SKM-1 (cell line): ENCODE data around the gene PARD3B.

Source experiments
- DNase-seq: peaks from one replicate; lab custom pipeline; 2025; ENCODE audit not compliant: unreplicated experiment; lab: John Stamatoyannopoulos, UW

The PARD3B gene

DNA sequence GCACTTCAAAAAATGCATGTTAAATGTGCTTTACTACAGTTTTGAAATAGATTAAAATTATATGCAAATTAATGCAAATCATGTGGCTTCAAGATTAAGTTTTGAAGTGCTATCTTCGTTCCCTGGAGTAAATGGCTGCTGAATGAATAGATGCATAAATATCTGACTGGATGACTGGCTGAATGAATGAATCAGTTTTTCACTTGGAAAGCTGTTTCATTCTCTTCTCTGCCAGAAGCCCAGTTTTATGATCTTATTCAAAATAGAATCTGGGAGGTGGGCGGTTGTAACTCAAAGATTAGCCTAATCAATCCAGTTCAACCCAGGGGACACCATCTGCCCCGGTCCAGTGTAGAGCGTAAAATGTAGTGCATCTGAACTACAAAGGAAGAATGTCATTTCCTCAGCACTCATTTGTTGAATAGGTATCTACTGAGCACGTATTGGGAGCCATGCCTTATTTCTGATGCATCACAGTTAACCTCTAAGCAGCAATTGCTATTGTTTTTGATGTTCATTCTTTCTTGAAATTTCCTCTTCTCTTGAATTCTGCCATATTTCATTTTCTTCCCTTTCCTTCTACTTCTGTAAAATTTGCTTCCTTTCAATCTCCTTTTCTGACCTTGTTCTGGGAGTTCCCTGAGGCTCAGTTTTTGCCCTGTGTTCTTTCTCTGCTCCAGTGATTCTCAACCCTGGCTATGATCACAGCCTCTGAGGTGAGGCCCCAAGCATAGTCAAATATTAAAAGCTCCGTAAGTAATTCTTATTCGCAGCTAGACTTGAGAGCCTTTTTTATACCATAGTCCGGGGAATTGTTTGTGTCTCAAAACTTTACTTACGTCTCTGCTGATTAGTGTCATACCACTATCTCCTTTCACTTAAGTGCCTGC is 282.7 kb downstream of the PARD3B start:
- no peak for DNase-seq

DNA sequence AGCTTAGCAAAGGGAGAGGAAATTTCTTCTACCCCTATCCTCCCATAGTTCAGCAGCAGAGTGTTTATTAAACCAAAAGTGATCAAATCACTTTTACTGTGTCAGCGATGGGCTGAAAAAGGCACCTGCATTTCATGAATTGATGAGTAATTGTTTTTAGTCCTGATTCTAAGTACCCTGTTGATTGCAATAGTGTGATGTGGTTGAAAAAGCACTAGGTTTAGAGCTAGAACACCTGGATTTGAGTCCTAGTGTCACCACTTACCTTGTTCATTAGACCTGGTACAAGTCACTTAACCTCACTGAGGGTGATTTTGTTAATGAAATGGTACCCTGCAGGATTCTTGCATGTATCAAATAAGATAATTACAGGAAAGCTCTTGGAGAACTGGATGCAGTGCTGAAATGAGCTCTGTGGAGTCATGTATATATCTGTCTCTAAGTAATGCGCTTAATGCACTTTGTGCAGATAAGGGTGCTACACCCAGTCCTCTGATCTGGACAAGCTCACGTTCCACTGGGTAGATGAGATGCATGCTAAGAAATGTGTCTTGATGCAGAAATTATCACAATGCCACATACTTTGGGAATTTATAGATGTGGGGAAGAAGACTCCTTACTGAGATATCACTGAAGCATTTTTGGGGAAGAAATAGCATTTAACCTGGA is 289.6 kb downstream of the PARD3B start:
- no peak for DNase-seq

GRCh38 chr2:204835786-204836185 is 290.5 kb downstream of the PARD3B start:
- DNase-seq = no peak

DNA sequence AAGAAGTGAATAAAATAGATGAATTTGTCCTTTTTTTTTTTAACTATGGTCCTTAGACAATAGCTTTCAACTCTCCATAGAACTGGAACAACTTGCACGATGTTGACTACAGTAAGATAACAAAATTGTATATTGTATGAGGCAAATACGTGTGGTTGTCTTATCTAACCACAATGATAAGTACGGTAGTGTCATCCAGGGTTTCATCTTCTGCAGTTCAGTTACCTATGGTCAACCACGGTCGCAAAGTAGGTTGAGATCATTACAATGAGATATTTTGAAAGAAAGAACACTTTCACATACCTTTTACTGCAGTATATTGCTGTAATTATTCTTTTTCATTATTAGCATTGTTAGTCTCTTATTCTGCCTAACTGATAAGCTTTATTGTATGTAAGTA is 295.2 kb downstream of the PARD3B start:
- no peak for DNase-seq

DNA sequence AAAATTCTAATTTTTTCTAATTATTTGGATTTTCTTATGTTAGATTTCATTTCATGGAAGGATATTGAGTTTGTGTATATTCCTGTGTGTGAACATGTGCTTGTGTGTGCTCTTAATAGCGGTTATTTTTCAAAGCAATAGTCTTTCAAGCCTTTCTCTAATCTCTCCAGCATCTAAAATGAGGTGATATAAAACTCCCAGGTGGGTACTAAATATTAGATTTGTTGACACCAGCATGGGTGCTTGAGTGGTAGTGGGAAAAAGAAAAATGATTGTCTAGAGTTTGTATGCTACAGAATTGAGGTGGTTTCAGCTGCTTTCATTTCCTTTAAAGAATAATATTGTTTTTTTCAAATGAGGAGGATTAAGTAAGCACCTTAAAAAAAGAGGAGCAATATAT is 296.8 kb downstream of the PARD3B start:
- DNase-seq = no peak

DNA sequence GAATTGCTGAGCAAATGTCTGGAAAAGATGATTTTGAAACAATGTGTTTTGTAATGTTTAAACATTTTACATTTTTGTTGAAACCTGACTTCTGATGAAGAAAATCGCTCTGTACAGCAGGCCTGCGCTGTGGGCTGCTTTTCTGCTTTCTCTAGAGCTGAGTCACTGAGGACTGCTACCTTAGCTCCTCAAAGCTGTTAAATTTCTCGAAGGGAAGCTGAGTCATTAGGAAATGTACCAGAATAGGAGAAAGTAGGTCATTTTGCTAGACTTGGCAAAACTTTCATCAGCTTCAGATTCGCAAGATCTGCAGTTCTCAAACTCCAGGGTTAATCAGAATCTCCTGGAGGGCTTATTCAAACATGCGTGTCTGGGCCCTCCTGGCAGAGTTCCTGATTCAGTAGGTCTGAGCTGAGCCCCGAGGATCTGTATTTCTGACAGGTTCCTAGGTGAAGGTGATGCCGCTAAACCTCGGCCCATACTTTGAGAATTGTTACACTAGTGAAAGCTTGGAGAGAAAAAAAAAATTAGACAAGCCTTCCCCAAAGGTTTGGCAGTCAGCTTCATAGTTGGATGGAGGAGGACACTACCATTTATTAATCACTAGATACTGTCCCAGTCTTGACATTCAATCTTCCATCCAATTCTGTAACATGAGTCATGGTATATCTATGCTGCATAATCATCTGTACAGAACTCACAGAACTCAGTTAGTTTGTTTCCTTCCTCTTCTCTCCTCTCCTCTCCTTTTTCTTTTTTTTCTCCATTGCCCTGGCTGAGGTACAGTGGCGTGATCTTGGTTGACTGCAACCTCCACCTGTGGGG is 297.6 kb downstream of the PARD3B start:
- no peak for DNase-seq

DNA sequence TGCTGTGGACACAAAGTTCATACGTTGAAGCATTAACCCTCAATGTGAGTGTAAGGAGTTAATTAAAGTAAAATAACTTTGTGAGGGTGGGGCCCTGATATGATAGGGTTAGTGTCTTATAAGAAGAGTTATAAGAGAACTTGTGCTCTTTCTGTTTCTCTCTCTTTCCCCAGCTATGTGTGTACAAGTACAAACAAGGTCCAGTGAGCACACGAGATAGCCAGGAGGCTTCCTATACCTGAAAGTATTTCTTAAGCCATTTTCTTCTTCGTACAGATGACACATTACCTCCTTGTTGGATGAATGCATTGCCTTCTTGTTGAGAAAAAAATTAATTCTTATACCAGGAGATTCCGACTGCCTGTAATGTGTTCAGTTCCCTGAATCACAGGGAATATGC is 301.2 kb downstream of the PARD3B start:
- no peak for DNase-seq

GRCh38 chr2:204849892-204850291 is 304.6 kb downstream of the PARD3B start:
- DNase-seq = no peak

- no peak for DNase-seq
These were observed 305.3 kb downstream of the PARD3B start for GRCh38 chr2:204850581-204850980.

- DNase-seq = no peak
These were observed 308.6 kb downstream of the PARD3B start for GRCh38 chr2:204853905-204854304.

GRCh38 chr2:204860274-204860673 is 315.0 kb downstream of the PARD3B start:
- no peak for DNase-seq

DNA sequence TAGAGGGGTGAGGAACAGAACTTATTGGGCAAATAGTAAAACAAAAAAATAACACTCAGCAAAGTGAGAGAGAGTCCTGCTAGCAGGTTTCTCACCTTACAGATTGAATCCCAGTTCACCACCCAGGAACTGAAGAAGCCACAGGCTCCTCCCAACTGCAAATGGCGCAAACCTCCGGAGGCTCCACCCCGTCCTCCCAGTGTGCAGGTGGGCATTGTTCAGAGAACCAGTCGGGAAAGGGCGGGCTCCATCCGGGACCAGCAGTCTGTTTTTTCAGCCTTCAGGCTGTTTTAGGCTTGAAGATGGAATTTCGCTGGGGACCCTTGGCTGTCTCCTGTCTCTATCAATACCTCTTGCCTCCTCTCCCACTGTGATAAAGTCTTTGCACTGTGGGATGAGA is 317.5 kb downstream of the PARD3B start:
- no peak for DNase-seq

DNA sequence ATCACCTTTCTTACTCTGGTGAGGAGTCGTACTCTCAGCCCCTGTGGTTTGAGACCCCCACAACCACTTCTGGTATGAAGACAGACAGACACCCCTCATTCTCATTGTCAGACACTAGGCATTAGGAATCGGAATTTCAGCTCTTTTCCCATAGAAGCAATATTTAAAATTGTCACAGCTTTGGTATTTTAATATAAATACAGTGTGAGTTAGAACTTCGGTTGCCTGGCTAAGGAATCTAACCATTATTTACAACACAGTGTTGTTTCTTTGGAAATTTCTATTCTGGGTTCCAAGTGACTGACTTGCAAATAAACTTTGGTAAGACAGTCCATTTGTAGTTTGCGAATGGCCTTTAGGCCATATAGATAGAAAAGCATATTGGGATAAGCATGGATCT is 318.1 kb downstream of the PARD3B start:
- DNase-seq = no peak

DNA sequence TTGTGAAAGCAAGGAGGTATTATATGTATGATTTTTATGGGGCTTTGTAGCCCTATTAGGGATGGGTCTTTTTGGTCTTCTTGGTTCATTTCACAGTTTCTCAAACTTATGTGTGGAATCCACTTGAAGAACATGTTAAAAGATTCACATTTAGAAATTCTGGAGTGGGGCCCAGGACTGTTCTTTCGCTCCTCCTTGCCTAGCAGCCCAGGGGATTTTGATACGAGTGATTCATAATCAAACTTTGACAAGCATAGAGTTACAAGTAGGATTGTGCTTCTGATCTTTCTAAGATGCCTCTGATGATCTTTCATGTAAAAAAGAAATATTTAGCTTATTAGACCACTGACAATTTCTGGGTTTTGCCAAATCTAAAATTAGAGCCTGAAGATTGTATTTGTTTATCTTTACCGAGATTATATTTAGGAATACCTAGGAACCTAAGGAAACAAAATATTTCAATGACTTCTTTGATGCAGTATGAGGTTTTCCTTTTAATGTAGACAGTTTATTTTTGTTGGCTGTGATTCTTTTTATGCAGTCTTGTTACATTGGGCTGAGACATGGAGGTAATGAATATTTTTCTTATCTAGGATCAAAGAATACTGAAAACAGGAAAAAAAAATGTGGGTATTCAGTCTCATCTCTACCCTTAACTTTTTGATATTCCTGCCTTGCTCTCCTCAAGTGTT is 324.0 kb downstream of the PARD3B start:
- DNase-seq = no peak

- DNase-seq = no peak
These were observed 324.8 kb downstream of the PARD3B start for GRCh38 chr2:204870053-204870452.

DNA sequence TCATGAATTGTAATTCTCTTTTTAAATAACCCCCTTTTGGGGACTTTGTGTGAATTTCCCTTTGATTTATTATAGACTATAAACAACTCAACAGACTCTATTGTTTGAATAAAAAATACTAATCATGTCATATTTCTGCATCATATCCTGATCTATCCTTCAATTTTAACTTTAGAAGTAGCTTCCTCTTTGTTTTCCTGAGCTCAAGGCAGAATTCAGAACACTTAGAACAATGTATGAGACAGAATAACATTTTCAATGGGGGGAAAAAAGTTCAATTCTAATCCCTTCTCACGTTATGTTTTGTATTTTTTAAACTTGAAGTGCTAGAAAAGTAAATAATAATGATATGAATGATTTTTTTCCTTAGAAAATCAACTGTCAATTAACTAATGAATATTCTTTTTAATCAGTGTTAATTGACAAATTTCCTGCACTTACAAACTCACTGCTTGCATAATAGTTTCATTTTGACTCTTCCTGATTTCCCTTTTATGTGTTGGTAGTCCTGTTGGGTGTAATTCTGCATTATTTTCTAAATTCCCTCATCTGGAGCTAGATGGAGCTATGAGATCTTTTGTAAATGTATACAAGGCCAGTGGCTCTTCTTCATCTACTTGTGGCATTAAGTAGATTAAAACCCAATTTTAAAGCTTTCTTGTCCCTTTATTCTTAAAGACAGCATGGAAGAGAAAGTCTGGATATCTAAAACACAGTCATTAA is 326.1 kb downstream of the PARD3B start:
- DNase-seq = no peak

DNA sequence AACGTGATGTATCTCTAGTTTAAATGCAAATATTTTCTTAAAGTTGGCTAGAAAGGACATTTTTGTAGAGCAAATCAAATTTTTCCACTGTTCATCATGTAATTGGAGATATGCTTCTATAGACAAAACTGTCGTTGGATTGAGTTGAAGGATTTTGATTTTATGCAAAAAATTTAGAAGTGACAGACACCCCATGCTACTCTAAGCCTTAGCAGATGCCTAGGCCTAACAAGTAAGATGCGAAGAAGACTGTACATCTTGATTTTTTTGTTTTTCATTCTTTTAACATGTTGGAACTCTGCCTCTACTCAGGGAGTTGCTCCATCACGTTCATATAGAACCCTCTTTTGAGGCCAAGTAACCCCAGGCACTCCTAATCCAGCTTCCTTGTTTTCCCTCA is 331.0 kb downstream of the PARD3B start:
- DNase-seq = no peak

- no peak for DNase-seq
These were observed 332.4 kb downstream of the PARD3B start for GRCh38 chr2:204877691-204878090.

DNA sequence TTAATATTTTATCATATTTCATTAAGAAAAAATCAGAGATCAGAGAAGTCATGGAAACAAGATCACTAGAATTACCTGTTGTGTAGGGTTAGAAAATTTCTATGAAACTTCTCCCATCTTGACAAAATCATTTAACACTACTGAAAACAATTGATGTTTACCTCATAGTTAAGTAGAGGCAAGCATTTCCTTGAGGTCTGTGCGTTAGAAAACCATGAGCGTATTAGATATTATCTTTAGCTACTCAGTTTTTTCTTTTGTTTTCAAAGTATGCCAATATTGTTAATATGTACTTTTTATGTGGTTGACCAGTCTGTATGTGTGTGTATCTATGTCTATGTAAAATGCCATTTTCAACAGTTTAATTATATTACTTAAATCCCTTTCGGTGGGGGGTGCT is 335.7 kb downstream of the PARD3B start:
- DNase-seq = no peak

- DNase-seq = no peak
These were observed 336.4 kb downstream of the PARD3B start for GRCh38 chr2:204881655-204882054.
